SK-N-SH treated with all-trans-retinoic acid at 6 μM for 48 hours (cell line): ENCODE measurements around the gene BUD13.

Source experiments
- ARNTL ChIP-seq: fragments of 450-650 bp; formaldehyde crosslinking; IDR thresholded peaks from 2 replicates; pipeline ENCODE4 v1.5.0; 2020; ENCODE audit warnings: low read depth, mild to moderate bottlenecking, moderate library complexity, borderline replicate concordance
- CREB5 ChIP-seq: fragments of 250-450 bp; sonication (Bioruptor Pico); IDR thresholded peaks from 2 replicates; pipeline ENCODE4 v1.5.1; 2020; ENCODE audit warnings: low read depth, mild to moderate bottlenecking, moderate library complexity
- CSRNP3 ChIP-seq: fragments of 250-450 bp; sonication (Bioruptor Pico); IDR thresholded peaks from 2 replicates; pipeline ENCODE4 v1.5.1; 2021; ENCODE audit warnings: mild to moderate bottlenecking, moderate library complexity
- ESRRG ChIP-seq: fragments of 250-450 bp; sonication (Bioruptor Pico); IDR thresholded peaks from 2 replicates; pipeline ENCODE4 v1.6.1; 2021; ENCODE audit warnings: mild to moderate bottlenecking
- GLIS3 ChIP-seq: fragments of 250-450 bp; sonication (Bioruptor Pico); IDR thresholded peaks from 2 replicates; pipeline ENCODE4 v1.5.0; 2020; ENCODE audit warnings: mild to moderate bottlenecking, moderate library complexity
- PATZ1 ChIP-seq: fragments of 250-450 bp; sonication (Bioruptor Pico); IDR thresholded peaks from 2 replicates; pipeline ENCODE4 v1.8.0; 2020; ENCODE audit warnings: mild to moderate bottlenecking, moderate library complexity, borderline replicate concordance
- RARB ChIP-seq: fragments of 250-450 bp; sonication (Bioruptor Pico); IDR thresholded peaks from 2 replicates; pipeline ENCODE4 v1.8.0; 2021; ENCODE audit warnings: mild to moderate bottlenecking, moderate library complexity
- TOX ChIP-seq: fragments of 250-450 bp; sonication (Bioruptor Pico); IDR thresholded peaks from 2 replicates; pipeline ENCODE4 v1.8.0; 2021; ENCODE audit warnings: mild to moderate bottlenecking, moderate library complexity, borderline replicate concordance
- TSHZ2 ChIP-seq: fragments of 250-450 bp; sonication (Bioruptor Pico); IDR thresholded peaks from 2 replicates; pipeline ENCODE4 v1.5.0; 2020; ENCODE audit warnings: mild to moderate bottlenecking, moderate library complexity
- ZC3H10 ChIP-seq: fragments of 250-450 bp; sonication (Bioruptor Pico); IDR thresholded peaks from 2 replicates; pipeline ENCODE4 v1.5.1; 2021; ENCODE audit warnings: mild to moderate bottlenecking, moderate library complexity
- ZNF565 ChIP-seq: fragments of 450-650 bp; formaldehyde crosslinking; conservative IDR thresholded peaks from 2 replicates; pipeline ENCODE4 v1.5.0; 2020; ENCODE audit warnings: low read depth, mild to moderate bottlenecking, moderate library complexity
- ZNF8 ChIP-seq: fragments of 450-650 bp; formaldehyde crosslinking; IDR thresholded peaks from 2 replicates; pipeline ENCODE4 v1.5.0; 2020; ENCODE audit warnings: mild to moderate bottlenecking, moderate library complexity

- TF ChIP-seq TSHZ2 (CRISPR knock-in tag) (no peak), PATZ1 (no peak), ZNF565 (CRISPR knock-in tag) (no peak), ARNTL (no peak), ZNF8 (CRISPR knock-in tag) (no peak), ESRRG (no peak), RARB (CRISPR knock-in tag) (no peak), CSRNP3 (CRISPR knock-in tag) (no peak), GLIS3 (no peak), TOX (CRISPR knock-in tag) (no peak), ZC3H10 (CRISPR knock-in tag) (no peak), CREB5 (CRISPR knock-in tag) (no peak)
Observed at GRCh38 chr11:116793772-116794097, 20.9 kb upstream of the BUD13 start.
